HG02870 (cell line): Measurements from ENCODE around the gene CCDC154.

Experiments
- ATAC-seq: cut with Tn5 transposase; IDR thresholded peaks from one replicate; pipeline ENCODE4 v1.9.1; 2021; ENCODE audit warnings: mild to moderate bottlenecking, moderate library complexity; ENCODE audit not compliant: unreplicated experiment

The CCDC154 gene

GRCh38 chr16:1393613-1394176 lies 50.7 kb downstream of the CCDC154 start:
- no peak for ATAC-seq

- ATAC-seq = no peak
Observed at GRCh38 chr16:1392826-1393225, 51.5 kb downstream of the CCDC154 start.

- ATAC-seq = no peak
Observed at GRCh38 chr16:1390239-1390779, 54.0 kb downstream of the CCDC154 start.

- ATAC-seq = no peak
Observed at GRCh38 chr16:1389762-1390161, 54.6 kb downstream of the CCDC154 start.

- no peak for ATAC-seq
Observed at GRCh38 chr16:1387331-1387730, 57.0 kb downstream of the CCDC154 start.

GRCh38 chr16:1385232-1385631 lies 59.1 kb downstream of the CCDC154 start:
- no peak for ATAC-seq
